ENCODE measurements around the gene TUSC2. TPM values are rescaled to one million over a fixed set of nuclear protein-coding genes. Genes with fewer than 3 reads are reported as not detected.

The TUSC2 gene
- total RNA-seq, 1 donor from 2014 or later, result 29.4 TPM

GRCh38 chr3:50330330-50330729, 2.3 kb upstream of the TUSC2 start:
- DNase-seq (no peak), ATAC-seq (no peak)
- Histone ChIP-seq H3K36me3 (peaks cover 57% of the 10 kb centered on the region), H3K4me3 (no peak overlapping the region), H3K9me3 (no peaks in the 10 kb centered on the region), H3K27me3 (ENCODE audit: low read depth) (no peaks in the 10 kb centered on the region), H3K27ac (no peak overlapping the region), H3K4me1 (peaks cover 50% of the 10 kb centered on the region)
- no peak for TF ChIP-seq CTCF (IDR thresholded peaks at IDR 0.05)
- intact Hi-C loops (cut with DNase I), result no loop called here

GRCh38 chr3:50327129-50327528, 894 bp downstream of the TUSC2 start:
- Histone ChIP-seq H3K27ac (peak overlapping the region; percentile 89), H3K27me3 (ENCODE audit: low read depth) (no peaks in the 10 kb centered on the region), H3K9me3 (no peaks in the 10 kb centered on the region), H3K4me1 (peaks cover 59% of the 10 kb centered on the region), H3K4me3 (peak overlapping the region; percentile 97), H3K36me3 (peaks cover 45% of the 10 kb centered on the region)
- intact Hi-C loops (cut with DNase I), result no loop called here
- DNase-seq (no peak), ATAC-seq (no peak)
- TF ChIP-seq CTCF (IDR thresholded peaks at IDR 0.05), result no peak

- no peak overlapping the region for H3K4me3 ChIP-seq
- ATAC-seq, result no peak
- peaks cover 36% of the 10 kb centered on the region for H3K36me3 ChIP-seq
- TF ChIP-seq CTCF (IDR thresholded peaks at IDR 0.05), result no peak
- DNase-seq, result no peak
- no peak overlapping the region for H3K27ac ChIP-seq
- H3K4me1 ChIP-seq, result peaks cover 63% of the 10 kb centered on the region
- H3K9me3 ChIP-seq, result no peaks in the 10 kb centered on the region
- no peaks in the 10 kb centered on the region for H3K27me3 ChIP-seq (ENCODE audit: low read depth)
- intact Hi-C loops (cut with DNase I), result no loop called here
Measured at GRCh38 chr3:50326182-50326541, 1.9 kb downstream of the TUSC2 start.

GRCh38 chr3:50325497-50326181, 2.4 kb downstream of the TUSC2 start:
- peaks cover 31% of the 10 kb centered on the region for H3K36me3 ChIP-seq
- H3K4me1 ChIP-seq, result peaks cover 64% of the 10 kb centered on the region
- no peaks in the 10 kb centered on the region for H3K9me3 ChIP-seq
- no peak for TF ChIP-seq CTCF (IDR thresholded peaks at IDR 0.05)
- peak overlapping the region; percentile 98 for H3K27ac ChIP-seq
- no peak overlapping the region for H3K4me3 ChIP-seq
- H3K27me3 ChIP-seq (ENCODE audit: low read depth), result no peaks in the 10 kb centered on the region
- ATAC-seq, result no peak
- intact Hi-C loops (cut with DNase I), result no loop called here
- DNase-seq, result no peak

- no peak for TF ChIP-seq CTCF (IDR thresholded peaks at IDR 0.05)
- Histone ChIP-seq H3K36me3 (peaks cover 28% of the 10 kb centered on the region), H3K4me1 (peaks cover 69% of the 10 kb centered on the region), H3K4me3 (no peak overlapping the region), H3K27me3 (ENCODE audit: low read depth) (no peaks in the 10 kb centered on the region), H3K9me3 (no peaks in the 10 kb centered on the region), H3K27ac (peak overlapping the region; percentile 98)
- ATAC-seq, result no peak
- intact Hi-C loops (cut with DNase I), result no loop called here
- no peak for DNase-seq
Measured at GRCh38 chr3:50325113-50325480, 2.9 kb downstream of the TUSC2 start.
